ENCODE data around the gene MECR.

DNA sequence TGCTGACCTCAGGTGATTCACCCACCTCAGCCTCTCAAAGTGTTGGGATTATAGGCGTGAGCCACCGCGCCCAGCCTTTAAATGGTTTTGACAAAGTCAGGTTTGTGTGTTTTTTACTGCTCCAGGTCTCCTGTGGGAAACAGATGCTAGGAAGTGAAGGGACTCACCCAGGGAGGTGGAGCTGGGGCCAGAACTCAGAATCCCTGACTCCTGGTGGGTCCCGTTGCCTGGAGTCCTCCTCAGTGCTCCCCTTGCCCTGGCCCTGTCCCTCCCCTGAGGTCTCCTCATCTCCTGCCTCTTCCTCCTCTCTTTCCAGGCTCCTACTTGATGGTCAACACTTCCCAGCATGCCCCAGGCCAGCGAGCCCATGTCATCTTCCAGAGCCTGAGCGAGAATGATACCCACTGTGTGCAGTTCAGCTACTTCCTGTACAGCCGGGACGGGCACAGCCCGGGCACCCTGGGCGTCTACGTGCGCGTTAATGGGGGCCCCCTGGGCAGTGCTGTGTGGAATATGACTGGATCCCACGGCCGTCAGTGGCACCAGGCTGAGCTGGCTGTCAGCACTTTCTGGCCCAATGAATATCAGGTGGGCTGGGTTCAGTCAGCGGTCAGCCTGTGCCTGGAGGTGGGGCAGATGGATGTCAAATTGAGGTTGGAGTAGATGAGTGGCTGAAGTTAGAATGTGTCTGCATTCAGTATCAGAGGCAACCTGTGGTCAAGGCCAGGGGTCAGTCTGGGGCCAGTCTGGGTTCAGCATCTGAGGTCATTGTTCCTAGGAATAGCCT, 27.6 kb upstream of the MECR start:
- TF ChIP-seq, protein P1, sequence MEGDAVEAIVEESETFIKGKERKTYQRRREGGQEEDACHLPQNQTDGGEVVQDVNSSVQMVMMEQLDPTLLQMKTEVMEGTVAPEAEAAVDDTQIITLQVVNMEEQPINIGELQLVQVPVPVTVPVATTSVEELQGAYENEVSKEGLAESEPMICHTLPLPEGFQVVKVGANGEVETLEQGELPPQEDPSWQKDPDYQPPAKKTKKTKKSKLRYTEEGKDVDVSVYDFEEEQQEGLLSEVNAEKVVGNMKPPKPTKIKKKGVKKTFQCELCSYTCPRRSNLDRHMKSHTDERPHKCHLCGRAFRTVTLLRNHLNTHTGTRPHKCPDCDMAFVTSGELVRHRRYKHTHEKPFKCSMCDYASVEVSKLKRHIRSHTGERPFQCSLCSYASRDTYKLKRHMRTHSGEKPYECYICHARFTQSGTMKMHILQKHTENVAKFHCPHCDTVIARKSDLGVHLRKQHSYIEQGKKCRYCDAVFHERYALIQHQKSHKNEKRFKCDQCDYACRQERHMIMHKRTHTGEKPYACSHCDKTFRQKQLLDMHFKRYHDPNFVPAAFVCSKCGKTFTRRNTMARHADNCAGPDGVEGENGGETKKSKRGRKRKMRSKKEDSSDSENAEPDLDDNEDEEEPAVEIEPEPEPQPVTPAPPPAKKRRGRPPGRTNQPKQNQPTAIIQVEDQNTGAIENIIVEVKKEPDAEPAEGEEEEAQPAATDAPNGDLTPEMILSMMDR (optimal IDR thresholded peaks at IDR 0.05 in 1 of 3, IDR thresholded peaks at IDR 0.05 in 1 of 3, conservative IDR thresholded peaks at IDR 0.05 in 1 of 3; ENCODE audit: extremely low read depth in 1 of 3, insufficient read depth in 2 of 3, low read length in 3 of 3), result no peak
- TF ChIP-seq EZH2 (IDR thresholded peaks at IDR 0.05; ENCODE audit: low read length), result no peak

Measured in keratinocyte (primary cell).